Right lobe of liver (tissue), 4 donors: ENCODE measurements around the gene TXNL1.

Experiments
- POLR2A ChIP-seq: fragments of 450-650 bp; IDR thresholded peaks from one replicate; pipeline ENCODE4 v1.6.1; 2017; ENCODE audit warnings: antibody characterized with exemption, mild to moderate bottlenecking
- TF ChIP-seq, protein P1 (sequence below), 4 donors: fragments of 200-600 bp in 3 of 4; fragments of 450-650 bp in 1 of 4; IDR thresholded peaks; one replicate each; pipeline versions ENCODE4 v1.5.1 to v1.8.0; 2016 to 2022; ENCODE audit warnings: antibody characterized with exemption in 4 of 4, mild to moderate bottlenecking in 2 of 4
- donor health status: DM: no; HTN: no; CAD: no.
- donor health status: DM: no; HTN: no; CAD: no.
- donor health status: DM: no; HTN: yes; CAD: no.

DNA sequence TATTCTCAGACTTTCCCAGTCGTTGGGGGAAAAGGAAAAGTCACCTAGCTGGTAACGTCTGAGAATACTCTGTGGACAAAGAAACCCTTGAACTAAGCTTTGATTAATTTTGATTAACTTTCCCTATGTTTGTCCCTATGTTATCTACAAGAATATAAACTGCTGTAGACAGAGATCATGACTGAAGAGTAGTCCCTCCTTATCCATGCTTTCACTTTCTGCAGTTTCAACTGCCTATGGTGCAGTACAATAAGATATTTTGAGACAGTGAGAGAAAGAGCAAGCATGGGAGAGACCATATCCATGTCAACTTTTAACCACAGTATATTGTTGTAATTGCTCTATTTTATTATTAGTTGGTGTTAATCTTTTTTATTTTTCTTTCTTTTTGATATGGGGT lies 31.8 kb downstream of the TXNL1 start:
- TF ChIP-seq, protein P1, sequence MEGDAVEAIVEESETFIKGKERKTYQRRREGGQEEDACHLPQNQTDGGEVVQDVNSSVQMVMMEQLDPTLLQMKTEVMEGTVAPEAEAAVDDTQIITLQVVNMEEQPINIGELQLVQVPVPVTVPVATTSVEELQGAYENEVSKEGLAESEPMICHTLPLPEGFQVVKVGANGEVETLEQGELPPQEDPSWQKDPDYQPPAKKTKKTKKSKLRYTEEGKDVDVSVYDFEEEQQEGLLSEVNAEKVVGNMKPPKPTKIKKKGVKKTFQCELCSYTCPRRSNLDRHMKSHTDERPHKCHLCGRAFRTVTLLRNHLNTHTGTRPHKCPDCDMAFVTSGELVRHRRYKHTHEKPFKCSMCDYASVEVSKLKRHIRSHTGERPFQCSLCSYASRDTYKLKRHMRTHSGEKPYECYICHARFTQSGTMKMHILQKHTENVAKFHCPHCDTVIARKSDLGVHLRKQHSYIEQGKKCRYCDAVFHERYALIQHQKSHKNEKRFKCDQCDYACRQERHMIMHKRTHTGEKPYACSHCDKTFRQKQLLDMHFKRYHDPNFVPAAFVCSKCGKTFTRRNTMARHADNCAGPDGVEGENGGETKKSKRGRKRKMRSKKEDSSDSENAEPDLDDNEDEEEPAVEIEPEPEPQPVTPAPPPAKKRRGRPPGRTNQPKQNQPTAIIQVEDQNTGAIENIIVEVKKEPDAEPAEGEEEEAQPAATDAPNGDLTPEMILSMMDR (IDR thresholded peaks at IDR 0.05), result no peak
- no peak for TF ChIP-seq POLR2A
